ENCODE data around the gene TAGLN3.

- no peak for TF ChIP-seq GATA2 (IDR thresholded peaks at IDR 0.05; ENCODE audit: low read depth, low read length)
- no peak for TF ChIP-seq GATA3 (IDR thresholded peaks at IDR 0.05; ENCODE audit: low read depth, low read length)
Measured at GRCh38 chr3:112012205-112012992, 13.7 kb downstream of the TAGLN3 start.

Measured in SH-SY5Y (cell line).